ENCODE results near the gene EPHA6.

GRCh38 chr3:96813820-96814650 lies at the start of gene EPHA6:
- TF ChIP-seq CTCF (IDR thresholded peaks at IDR 0.05; ENCODE audit: low read length) (no peak), EZH2 (IDR thresholded peaks at IDR 0.05; ENCODE audit: borderline replicate concordance, low read length) (no peak)

Measured in OCI-LY1 (cell line).